ENCODE measurements around the gene ARHGAP25.

DNA sequence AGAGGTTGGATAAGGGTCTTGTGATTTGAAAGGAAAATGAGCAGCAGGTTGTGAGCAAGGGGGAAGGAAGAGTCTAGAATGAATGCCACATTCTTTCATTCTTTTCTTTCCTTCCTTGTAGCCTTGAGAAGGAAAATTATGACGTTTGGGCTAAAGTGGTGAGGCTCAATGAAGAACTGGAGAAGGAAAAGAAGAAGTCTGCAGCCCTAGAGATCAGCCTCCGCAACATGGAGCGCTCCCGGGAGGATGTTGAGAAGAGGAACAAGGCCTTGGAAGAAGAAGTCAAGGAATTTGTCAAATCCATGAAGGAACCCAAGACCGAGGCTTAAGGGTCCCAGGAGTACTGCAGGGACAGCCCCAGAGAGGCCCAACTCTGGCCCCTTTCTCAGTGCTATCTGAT, 91.3 kb downstream of the ARHGAP25 start:
- TF ChIP-seq, protein P1, sequence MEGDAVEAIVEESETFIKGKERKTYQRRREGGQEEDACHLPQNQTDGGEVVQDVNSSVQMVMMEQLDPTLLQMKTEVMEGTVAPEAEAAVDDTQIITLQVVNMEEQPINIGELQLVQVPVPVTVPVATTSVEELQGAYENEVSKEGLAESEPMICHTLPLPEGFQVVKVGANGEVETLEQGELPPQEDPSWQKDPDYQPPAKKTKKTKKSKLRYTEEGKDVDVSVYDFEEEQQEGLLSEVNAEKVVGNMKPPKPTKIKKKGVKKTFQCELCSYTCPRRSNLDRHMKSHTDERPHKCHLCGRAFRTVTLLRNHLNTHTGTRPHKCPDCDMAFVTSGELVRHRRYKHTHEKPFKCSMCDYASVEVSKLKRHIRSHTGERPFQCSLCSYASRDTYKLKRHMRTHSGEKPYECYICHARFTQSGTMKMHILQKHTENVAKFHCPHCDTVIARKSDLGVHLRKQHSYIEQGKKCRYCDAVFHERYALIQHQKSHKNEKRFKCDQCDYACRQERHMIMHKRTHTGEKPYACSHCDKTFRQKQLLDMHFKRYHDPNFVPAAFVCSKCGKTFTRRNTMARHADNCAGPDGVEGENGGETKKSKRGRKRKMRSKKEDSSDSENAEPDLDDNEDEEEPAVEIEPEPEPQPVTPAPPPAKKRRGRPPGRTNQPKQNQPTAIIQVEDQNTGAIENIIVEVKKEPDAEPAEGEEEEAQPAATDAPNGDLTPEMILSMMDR (IDR thresholded peaks at IDR 0.05) = no peak
- TF ChIP-seq POLR2A (IDR thresholded peaks at IDR 0.05) = no peak
- TF ChIP-seq POLR2AphosphoS5 (IDR thresholded peaks at IDR 0.05) = no peak
- TF ChIP-seq EP300 (IDR thresholded peaks at IDR 0.05) = no peak

Measured in upper lobe of left lung (tissue), 4 donors.